Ramos (cell line): Measurements from ENCODE around the gene ENTPD6.
"Not testable (repeated sequence)": the region's sequence is repeated elsewhere in the genome, so short reads cannot be mapped to it uniquely, and the experiment has no call there.

Experiments used
- in situ Hi-C: fragments of 300-500 bp; cut with MboI; formaldehyde crosslinking; loops from one replicate; pipeline ENCODE4 v1.14.3; 2022; ENCODE audit warnings: low sequenced_read_pairs; ENCODE audit not compliant: unreplicated experiment

The ENTPD6 gene

GRCh38 chr20:25195014-25195961, at the start of gene ENTPD6:
Gene ENTPD6, plus strand, starts transcription at chr20:25195712. Its CDS starts 10,825 bp downstream, at chr20:25206537.
- in situ Hi-C loops = no loop called here

- in situ Hi-C loops = no loop called here
Measured at GRCh38 chr20:25146976-25147375, 48.5 kb upstream of the ENTPD6 start.

GRCh38 chr20:25147716-25148115, 47.8 kb upstream of the ENTPD6 start:
- in situ Hi-C loops = no loop called here

- in situ Hi-C loops = no loop called here
Measured at GRCh38 chr20:25148181-25148981, 47.1 kb upstream of the ENTPD6 start.

GRCh38 chr20:25148982-25149846, 46.3 kb upstream of the ENTPD6 start:
- in situ Hi-C loops = no loop called here

GRCh38 chr20:25150016-25150415, 45.5 kb upstream of the ENTPD6 start:
- in situ Hi-C loops = no loop called here

GRCh38 chr20:25158043-25158442, 37.5 kb upstream of the ENTPD6 start:
- in situ Hi-C loops = no loop called here

- in situ Hi-C loops = no loop called here
Measured at GRCh38 chr20:25160467-25160866, 35.0 kb upstream of the ENTPD6 start.

- in situ Hi-C loops = no loop called here
Measured at GRCh38 chr20:25160897-25161296, 34.6 kb upstream of the ENTPD6 start.

- in situ Hi-C loops = no loop called here
Measured at GRCh38 chr20:25165128-25165527, 30.4 kb upstream of the ENTPD6 start.

GRCh38 chr20:25166105-25166782, 29.3 kb upstream of the ENTPD6 start:
- in situ Hi-C loops = not testable (repeated sequence)

- in situ Hi-C loops = no loop called here
Measured at GRCh38 chr20:25173321-25173720, 22.2 kb upstream of the ENTPD6 start.

GRCh38 chr20:25173886-25174308, 21.6 kb upstream of the ENTPD6 start:
- in situ Hi-C loops = no loop called here

- in situ Hi-C loops = loop anchor here (5.0 kb wide), 1 partner anchor 179 kb away; no protein-coding TSS in a partner anchor
Measured at GRCh38 chr20:25176184-25176583, 19.3 kb upstream of the ENTPD6 start.

GRCh38 chr20:25177890-25178321, 17.6 kb upstream of the ENTPD6 start:
- in situ Hi-C loops = loop anchor here (5.0 kb wide), 1 partner anchor 181 kb away; no protein-coding TSS in a partner anchor

- in situ Hi-C loops = loop anchor here (5.0 kb wide), 1 partner anchor 182 kb away; no protein-coding TSS in a partner anchor
Measured at GRCh38 chr20:25178563-25179438, 16.7 kb upstream of the ENTPD6 start.

- in situ Hi-C loops = loop anchor here (5.0 kb wide), 1 partner anchor 182 kb away; no protein-coding TSS in a partner anchor
Measured at GRCh38 chr20:25179439-25180089, 15.9 kb upstream of the ENTPD6 start.

GRCh38 chr20:25184391-25184790, 11.1 kb upstream of the ENTPD6 start:
- in situ Hi-C loops = not testable (repeated sequence)
